DMS 273 (cell line): Measurements from ENCODE around the gene GALNT17.
"Not testable (repeated sequence)": the region's sequence is repeated elsewhere in the genome, so short reads cannot be mapped to it uniquely, and the experiment has no call there.

ENCODE experiments used
- DNase-seq: peaks from one replicate; lab custom pipeline; 2025; ENCODE audit not compliant: unreplicated experiment; lab: John Stamatoyannopoulos, UW

Gene GALNT17

GRCh38 chr7:71157757-71158156 lies 25.8 kb downstream of the GALNT17 start:
- DNase-seq = no peak

- DNase-seq = no peak
Measured at GRCh38 chr7:71165708-71166107, 33.8 kb downstream of the GALNT17 start.

GRCh38 chr7:71171476-71171875 lies 39.5 kb downstream of the GALNT17 start:
- no peak for DNase-seq

GRCh38 chr7:71173955-71174354 lies 42.0 kb downstream of the GALNT17 start:
- DNase-seq = peak; percentile 66

GRCh38 chr7:71182438-71182935 lies 50.5 kb downstream of the GALNT17 start:
- DNase-seq = no peak

GRCh38 chr7:71184136-71184535 lies 52.2 kb downstream of the GALNT17 start:
- no peak for DNase-seq

- no peak for DNase-seq
Measured at GRCh38 chr7:71184609-71185008, 52.7 kb downstream of the GALNT17 start.

- DNase-seq = no peak
Measured at GRCh38 chr7:71186535-71187057, 54.7 kb downstream of the GALNT17 start.

- peak; percentile 95 for DNase-seq
Measured at GRCh38 chr7:71191771-71192170, 59.8 kb downstream of the GALNT17 start.

- peak; percentile 97 for DNase-seq
Measured at GRCh38 chr7:71193099-71193810, 61.3 kb downstream of the GALNT17 start.

GRCh38 chr7:71198391-71198790 lies 66.4 kb downstream of the GALNT17 start:
- peak; percentile 77 for DNase-seq

GRCh38 chr7:71198887-71199286 lies 66.9 kb downstream of the GALNT17 start:
- peak; percentile 77 for DNase-seq

- peak; percentile 32 for DNase-seq
Measured at GRCh38 chr7:71206184-71206583, 74.2 kb downstream of the GALNT17 start.

GRCh38 chr7:71208881-71209280 lies 76.9 kb downstream of the GALNT17 start:
- peak; percentile 59 for DNase-seq

GRCh38 chr7:71209484-71209883 lies 77.5 kb downstream of the GALNT17 start:
- DNase-seq = not testable (repeated sequence)

GRCh38 chr7:71210220-71210619 lies 78.3 kb downstream of the GALNT17 start:
- no peak for DNase-seq

- not testable (repeated sequence) for DNase-seq
Measured at GRCh38 chr7:71212433-71212832, 80.5 kb downstream of the GALNT17 start.

- DNase-seq = no peak
Measured at GRCh38 chr7:71216211-71216610, 84.3 kb downstream of the GALNT17 start.

GRCh38 chr7:71220210-71220695 lies 88.3 kb downstream of the GALNT17 start:
- DNase-seq = no peak

GRCh38 chr7:71221049-71221448 lies 89.1 kb downstream of the GALNT17 start:
- DNase-seq = no peak

GRCh38 chr7:71221549-71221948 lies 89.6 kb downstream of the GALNT17 start:
- DNase-seq = no peak

GRCh38 chr7:71227126-71227525 lies 95.2 kb downstream of the GALNT17 start:
- no peak for DNase-seq
